AG10803 (cell line): ENCODE measurements around the gene FYN.

Experiments
- DNase-seq: peaks from one replicate; pipeline ENCODE4 v3.0.0; 2010; ENCODE audit warnings: low read depth
- H3K4me3 ChIP-seq: 2 replicates; pipeline ENCODE4 v1.5.1; 2011; ENCODE audit warnings: mild to moderate bottlenecking, low read length, control low read depth
- CTCF ChIP-seq: conservative IDR thresholded peaks from 2 replicates; pipeline ENCODE4 v1.5.1; 2011; ENCODE audit warnings: mild to moderate bottlenecking, low read length, control low read depth, inconsistent platforms

Gene FYN

GRCh38 chr6:111862741-111863140, 10.5 kb downstream of the FYN start:
- no peak for TF ChIP-seq CTCF
- no peak for DNase-seq

GRCh38 chr6:111862314-111862713, 10.9 kb downstream of the FYN start:
- no peak overlapping the region for H3K4me3 ChIP-seq
- DNase-seq, result no peak
- TF ChIP-seq CTCF, result no peak

More at GRCh38 chr6:111862741-111863140, 10.5 kb downstream of the FYN start:
- no peak overlapping the region for H3K4me3 ChIP-seq

- TF ChIP-seq CTCF, result no peak
- no peak for DNase-seq
- H3K4me3 ChIP-seq, result no peak overlapping the region
Measured at GRCh38 chr6:111861431-111861885, 11.8 kb downstream of the FYN start.

GRCh38 chr6:111858347-111858746, 14.9 kb downstream of the FYN start:
- no peak for DNase-seq
- no peak for TF ChIP-seq CTCF
- H3K4me3 ChIP-seq, result no peak overlapping the region

- H3K4me3 ChIP-seq, result no peak overlapping the region
- no peak for TF ChIP-seq CTCF
- DNase-seq, result no peak
Measured at GRCh38 chr6:111857674-111858337, 15.4 kb downstream of the FYN start.

- no peak for TF ChIP-seq CTCF
- DNase-seq, result no peak
Measured at GRCh38 chr6:111855753-111856152, 17.5 kb downstream of the FYN start.

GRCh38 chr6:111854683-111855082, 18.6 kb downstream of the FYN start:
- TF ChIP-seq CTCF, result no peak

More at GRCh38 chr6:111855753-111856152, 17.5 kb downstream of the FYN start:
- H3K4me3 ChIP-seq, result no peak overlapping the region

More at GRCh38 chr6:111854683-111855082, 18.6 kb downstream of the FYN start:
- DNase-seq, result peak; percentile 33
- no peak overlapping the region for H3K4me3 ChIP-seq
